AML-193 (cell line): ENCODE data around the gene DHRS4.

Source experiments
- DNase-seq, 2 experiments: peaks; one replicate each; lab custom pipeline; 2025; lab: John Stamatoyannopoulos, UW

The DHRS4 gene

GRCh38 chr14:23953464-23954278 is at the start of gene DHRS4:
TSS of gene DHRS4 (plus strand) at chr14:23953770. CDS start at chr14:23953789, 19 bp downstream.
- peak; percentile 30 to 62 for DNase-seq

- DNase-seq, result peak in 1 of 2 experiments; percentile 1
Measured at GRCh38 chr14:23910101-23910875, 43.3 kb upstream of the DHRS4 start.

- DNase-seq, result no peak
Measured at GRCh38 chr14:23910876-23911210, 42.7 kb upstream of the DHRS4 start.

- DNase-seq, result no peak
Measured at GRCh38 chr14:23915559-23915958, 38.0 kb upstream of the DHRS4 start.

- DNase-seq, result no peak
Measured at GRCh38 chr14:23916004-23916403, 37.6 kb upstream of the DHRS4 start.

- no peak for DNase-seq
Measured at GRCh38 chr14:23916446-23916845, 37.1 kb upstream of the DHRS4 start.

GRCh38 chr14:23922545-23922944 is 31.0 kb upstream of the DHRS4 start:
- no peak for DNase-seq

- no peak for DNase-seq
Measured at GRCh38 chr14:23925523-23926075, 28.0 kb upstream of the DHRS4 start.

- no peak for DNase-seq
Measured at GRCh38 chr14:23926543-23926942, 27.0 kb upstream of the DHRS4 start.

- no peak for DNase-seq
Measured at GRCh38 chr14:23929136-23929535, 24.4 kb upstream of the DHRS4 start.

- DNase-seq, result peak; percentile 16 to 39
Measured at GRCh38 chr14:23929822-23930294, 23.7 kb upstream of the DHRS4 start.

- DNase-seq, result no peak
Measured at GRCh38 chr14:23930742-23931141, 22.8 kb upstream of the DHRS4 start.

- DNase-seq, result no peak
Measured at GRCh38 chr14:23931721-23932289, 21.8 kb upstream of the DHRS4 start.

GRCh38 chr14:23932639-23933038 is 20.9 kb upstream of the DHRS4 start:
- no peak for DNase-seq

GRCh38 chr14:23933108-23933741 is 20.3 kb upstream of the DHRS4 start:
- DNase-seq, result no peak

- DNase-seq, result no peak
Measured at GRCh38 chr14:23933742-23934128, 19.8 kb upstream of the DHRS4 start.

- DNase-seq, result no peak
Measured at GRCh38 chr14:23935158-23935557, 18.4 kb upstream of the DHRS4 start.

GRCh38 chr14:23936084-23936829 is 17.3 kb upstream of the DHRS4 start:
- no peak for DNase-seq

GRCh38 chr14:23937203-23937602 is 16.4 kb upstream of the DHRS4 start:
- DNase-seq, result no peak

GRCh38 chr14:23938823-23939222 is 14.7 kb upstream of the DHRS4 start:
- no peak for DNase-seq

GRCh38 chr14:23939607-23940326 is 13.8 kb upstream of the DHRS4 start:
- DNase-seq, result no peak
